AG08396 (cell line): ENCODE results near the gene ICA1.
A peak's percentile ranks its signal among the peaks of the same experiment; 100 is the strongest.
"Not testable (repeated sequence)": the region's sequence is repeated elsewhere in the genome, so short reads cannot be mapped to it uniquely, and the experiment has no call there.

Experiments used
- DNase-seq: peaks from one replicate; pipeline ENCODE4 v3.0.0; 2012; ENCODE audit warnings: low spot score, mixed read lengths

Gene ICA1

GRCh38 chr7:8094164-8095140, 167.5 kb downstream of the ICA1 start:
- DNase-seq, result no peak

- no peak for DNase-seq
These were observed 169.8 kb downstream of the ICA1 start for GRCh38 chr7:8092140-8092539.

DNA sequence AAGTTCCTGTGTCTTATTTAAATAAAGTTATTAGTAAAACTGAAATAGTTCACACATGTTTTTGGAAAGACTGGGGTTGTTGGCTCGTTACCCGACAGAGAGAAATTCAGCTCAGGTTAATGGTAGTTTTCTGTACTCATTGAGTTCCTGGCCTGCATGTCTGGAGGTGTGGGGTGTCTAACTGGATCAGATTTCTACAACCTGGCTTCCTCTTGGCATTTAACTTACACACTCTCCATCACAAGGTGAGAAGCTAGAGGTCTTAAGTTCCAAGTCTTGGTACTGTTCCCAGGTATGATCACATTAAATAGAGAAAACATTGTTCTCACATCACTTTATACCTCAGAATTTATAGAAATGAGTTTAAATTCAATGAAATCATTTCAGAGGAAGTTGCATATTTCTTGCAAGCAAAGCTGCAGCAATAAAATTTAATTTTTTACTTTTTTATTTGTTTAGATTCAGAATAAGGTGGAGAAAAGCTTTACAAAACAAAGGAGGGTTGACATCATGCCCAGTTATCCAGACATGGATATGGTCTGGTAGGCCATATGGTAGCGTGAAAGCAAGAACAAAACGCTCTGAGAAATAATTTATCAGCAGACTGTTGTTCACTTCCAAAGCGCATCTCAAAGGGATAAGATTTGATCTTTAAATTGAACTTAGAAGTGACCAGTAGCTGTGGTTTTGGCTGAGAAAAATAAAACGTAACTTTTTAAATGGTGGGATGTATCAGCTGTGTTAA, 172.8 kb downstream of the ICA1 start:
- no peak for DNase-seq

DNA sequence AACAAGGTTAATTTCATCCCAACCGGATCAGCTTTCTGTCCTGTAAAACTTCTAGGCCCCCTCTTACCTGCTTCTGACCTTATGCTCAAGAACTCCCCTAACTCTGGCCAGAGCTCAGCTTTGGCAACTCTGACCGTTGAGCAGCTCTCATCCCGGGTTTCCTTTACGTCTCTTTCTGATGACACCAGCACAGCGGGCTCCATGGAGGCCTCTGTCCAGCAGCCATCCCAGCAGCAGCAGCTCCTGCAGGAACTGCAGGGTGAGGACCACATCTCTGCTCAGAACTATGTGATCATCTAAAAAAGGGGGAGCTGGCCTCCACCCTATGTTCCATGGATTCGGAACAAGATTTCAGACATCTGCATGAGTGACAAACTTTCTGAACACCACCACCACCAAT, 175.7 kb downstream of the ICA1 start:
- DNase-seq, result no peak

DNA sequence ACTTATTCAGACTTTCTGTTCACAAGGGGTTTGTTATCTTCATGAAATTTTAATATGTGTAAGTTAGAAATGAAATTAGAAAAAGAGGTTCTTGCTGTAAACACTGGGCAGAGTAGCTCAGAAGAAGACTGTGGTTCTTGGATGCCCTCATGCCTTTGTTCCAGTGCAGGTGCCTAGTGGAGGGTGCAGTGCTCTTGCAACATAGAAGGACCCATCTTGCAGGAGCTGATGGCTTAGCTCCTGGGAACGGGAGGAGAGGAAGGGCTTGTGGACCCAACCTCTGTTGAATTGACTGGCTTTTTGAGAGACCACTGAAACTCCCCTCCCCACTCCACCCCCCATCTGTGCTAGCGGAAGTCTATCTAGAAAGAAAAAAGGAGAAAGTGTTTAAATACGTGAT, 176.5 kb downstream of the ICA1 start:
- DNase-seq, result no peak

- DNase-seq, result no peak
These were observed 177.1 kb downstream of the ICA1 start for GRCh38 chr7:8084836-8085235.

GRCh38 chr7:8082762-8083161, 179.2 kb downstream of the ICA1 start:
- DNase-seq, result no peak

DNA sequence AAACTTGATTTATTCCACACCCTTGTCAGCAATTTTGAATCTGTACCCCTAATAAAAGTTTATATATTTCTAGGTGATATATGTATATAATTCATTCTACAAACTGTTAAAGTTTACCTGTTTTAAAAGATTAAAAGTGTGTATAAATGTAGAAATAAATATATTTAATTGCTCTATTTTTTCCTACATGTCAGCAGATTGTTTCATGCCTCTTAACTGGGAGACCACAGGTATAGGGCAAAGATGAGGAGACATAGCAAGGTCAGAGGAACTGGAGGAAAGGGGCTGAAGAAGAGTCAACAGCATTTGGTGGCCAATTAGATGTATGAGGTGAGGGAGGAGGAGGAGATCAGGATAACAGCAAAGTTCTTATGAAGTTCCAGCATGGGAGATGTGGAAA, 183.5 kb downstream of the ICA1 start:
- DNase-seq, result no peak

GRCh38 chr7:8070451-8071180, 191.4 kb downstream of the ICA1 start:
- DNase-seq, result no peak

- no peak for DNase-seq
These were observed 192.9 kb downstream of the ICA1 start for GRCh38 chr7:8068892-8069686.

- peak; percentile 13 for DNase-seq
These were observed 196.6 kb downstream of the ICA1 start for GRCh38 chr7:8065356-8065813.

GRCh38 chr7:8064828-8065227, 197.1 kb downstream of the ICA1 start:
- DNase-seq, result no peak

DNA sequence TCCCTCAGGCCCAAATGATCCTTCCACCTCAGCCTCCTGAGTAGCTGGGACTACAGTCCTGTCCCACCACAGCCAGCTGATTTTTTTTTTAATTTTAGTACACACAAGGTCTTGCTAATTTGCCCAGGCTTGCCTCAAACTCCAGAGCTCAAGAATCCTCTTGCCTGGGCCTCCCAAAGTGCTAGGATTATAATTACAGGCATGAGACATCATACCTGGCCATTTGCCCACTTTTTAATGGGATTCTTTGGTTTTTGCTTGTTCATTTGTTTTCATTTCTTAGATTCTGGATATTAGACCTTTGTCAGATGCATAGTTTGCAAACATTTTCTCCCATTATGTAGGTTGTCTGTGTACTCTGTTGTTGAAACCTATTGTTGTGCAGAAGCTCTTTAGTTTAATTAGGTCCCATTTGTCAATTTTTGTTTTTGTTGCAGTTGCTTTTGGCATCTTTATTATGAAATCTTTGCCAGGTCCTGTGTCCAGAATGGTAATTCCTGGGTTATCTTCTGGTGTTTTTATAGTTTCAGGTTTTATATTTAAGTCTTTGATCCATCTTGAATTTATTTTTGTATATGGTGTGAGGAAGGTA, 198.2 kb downstream of the ICA1 start:
- DNase-seq, result no peak

DNA sequence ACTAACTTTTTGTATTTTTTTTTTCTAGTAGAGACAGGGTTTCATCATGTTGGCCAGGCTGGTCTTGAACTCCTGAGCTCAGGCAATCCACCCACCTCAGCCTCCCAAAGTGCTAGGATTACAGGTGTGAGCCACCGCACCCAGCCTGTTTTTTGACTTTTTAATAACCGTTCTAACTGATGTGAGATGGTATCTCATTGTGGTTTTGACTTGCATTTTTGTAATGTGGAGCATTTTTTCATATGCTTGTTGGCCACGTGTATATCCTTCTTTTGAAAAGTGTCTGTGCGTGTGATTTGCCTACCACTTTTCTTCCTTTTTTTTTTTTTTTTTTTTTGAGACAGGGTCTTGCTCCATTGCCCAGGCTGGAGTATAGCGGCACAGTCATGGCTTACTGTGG, 198.7 kb downstream of the ICA1 start:
- not testable (repeated sequence) for DNase-seq
